ENCODE results near the gene PHLPP1. TPM values are rescaled to one million over a fixed set of nuclear protein-coding genes. Genes with fewer than 3 reads are reported as not detected.

The PHLPP1 gene
- total and polyA plus RNA-seq, 9 donors = 4.4 to 15.9 (median 12.0) TPM

GRCh38 chr18:62767836-62768557 is 52.7 kb downstream of the PHLPP1 start:
- no peaks in the 10 kb centered on the region for H3K9me3 ChIP-seq
- H3K27me3 ChIP-seq = no peaks in the 10 kb centered on the region
- intact Hi-C loops (cut with DNase I) = no loop called here
- WGBS, 3 donors = 48 to 58% (median 49%) methylated on average over 3 of the region's 3 CpGs
- H3K4me1 ChIP-seq (ENCODE audit: insufficient read depth) = peaks cover 2% of the 10 kb centered on the region
- H3K4me3 ChIP-seq = no peak overlapping the region
- DNase-seq = no peak
- H3K36me3 ChIP-seq = no peaks in the 10 kb centered on the region
- H3K27ac ChIP-seq = no peak overlapping the region
- TF ChIP-seq POLR2A (IDR thresholded peaks at IDR 0.05) = no peak
- no peak for TF ChIP-seq CTCF (IDR thresholded peaks at IDR 0.05)
- no peak for TF ChIP-seq EP300 (IDR thresholded peaks at IDR 0.05)

GRCh38 chr18:62768558-62768943 is 53.2 kb downstream of the PHLPP1 start:
- H3K4me1 ChIP-seq (ENCODE audit: insufficient read depth) = peaks cover 3% of the 10 kb centered on the region
- no peak for DNase-seq
- no peak overlapping the region for H3K27ac ChIP-seq
- intact Hi-C loops (cut with DNase I) = no loop called here
- no peak overlapping the region for H3K4me3 ChIP-seq
- 69 to 77% (median 76%) methylated on average over 2 of the region's 2 CpGs for WGBS, 3 donors
- H3K36me3 ChIP-seq = no peaks in the 10 kb centered on the region
- no peaks in the 10 kb centered on the region for H3K27me3 ChIP-seq
- H3K9me3 ChIP-seq = no peaks in the 10 kb centered on the region
- TF ChIP-seq CTCF (IDR thresholded peaks at IDR 0.05) (no peak), POLR2A (IDR thresholded peaks at IDR 0.05) (no peak)

- Histone ChIP-seq H3K4me1 (ENCODE audit: insufficient read depth) (peaks cover 3% of the 10 kb centered on the region), H3K4me3 (no peak overlapping the region), H3K36me3 (no peaks in the 10 kb centered on the region), H3K9me3 (no peaks in the 10 kb centered on the region), H3K27ac (no peak overlapping the region), H3K27me3 (no peaks in the 10 kb centered on the region)
- no peak for DNase-seq
- intact Hi-C loops (cut with DNase I) = no loop called here
- WGBS, 3 donors = 85 to 92% (median 89%) methylated on average over 2 of the region's 2 CpGs
- TF ChIP-seq EP300 (IDR thresholded peaks at IDR 0.05) (no peak), POLR2A (IDR thresholded peaks at IDR 0.05) (no peak), CTCF (IDR thresholded peaks at IDR 0.05) (no peak)
These were observed 53.9 kb downstream of the PHLPP1 start for GRCh38 chr18:62769216-62769615.

- Histone ChIP-seq H3K27me3 (no peaks in the 10 kb centered on the region), H3K9me3 (no peaks in the 10 kb centered on the region), H3K4me3 (no peak overlapping the region), H3K27ac (no peak overlapping the region), H3K36me3 (no peaks in the 10 kb centered on the region), H3K4me1 (ENCODE audit: insufficient read depth) (peaks cover 3% of the 10 kb centered on the region)
- DNase-seq = no peak
- intact Hi-C loops (cut with DNase I) = no loop called here
- WGBS, 3 donors = 89 to 96% (median 94%) methylated on average over 4 of the region's 4 CpGs
- TF ChIP-seq POLR2A (IDR thresholded peaks at IDR 0.05) (no peak), CTCF (IDR thresholded peaks at IDR 0.05) (no peak), EP300 (IDR thresholded peaks at IDR 0.05) (no peak)
These were observed 56.3 kb downstream of the PHLPP1 start for GRCh38 chr18:62771494-62772270.

Data from ovary (tissue), 9 donors.